ENCODE data around the gene HAVCR2. TPM values are rescaled to one million over a fixed set of nuclear protein-coding genes. Genes with fewer than 3 reads are reported as not detected.

Gene HAVCR2
- total and polyA plus RNA-seq, 7 donors, result 3.6 to 21.7 (median 6.4) TPM

- Histone ChIP-seq H3K4me1 (no peaks in the 10 kb centered on the region), H3K9me3 (no peaks in the 10 kb centered on the region), H3K27me3 (no peaks in the 10 kb centered on the region), H3K36me3 (no peaks in the 10 kb centered on the region), H3K4me3 (no peak overlapping the region), H3K27ac (no peak overlapping the region)
- WGBS, 2 donors, result 30 to 80% methylated on average over 1 of the region's 1 CpG
- TF ChIP-seq EP300 (IDR thresholded peaks at IDR 0.05) (no peak), CTCF (IDR thresholded peaks at IDR 0.05) (no peak), POLR2AphosphoS5 (IDR thresholded peaks at IDR 0.05) (no peak), POLR2A (IDR thresholded peaks at IDR 0.05) (no peak)
- DNase-seq, result no peak
- intact Hi-C loops (cut with DNase I), result no loop called here
Measured at GRCh38 chr5:157115502-157115901, 6.7 kb upstream of the HAVCR2 start.

GRCh38 chr5:157115012-157115411 lies 6.2 kb upstream of the HAVCR2 start:
- no peaks in the 10 kb centered on the region for H3K4me1 ChIP-seq
- H3K4me3 ChIP-seq, result no peak overlapping the region
- H3K27me3 ChIP-seq, result no peaks in the 10 kb centered on the region
- H3K9me3 ChIP-seq, result no peaks in the 10 kb centered on the region
- intact Hi-C loops (cut with DNase I), result no loop called here
- TF ChIP-seq EP300 (IDR thresholded peaks at IDR 0.05), result no peak
- TF ChIP-seq POLR2A (IDR thresholded peaks at IDR 0.05), result no peak
- no peak for TF ChIP-seq POLR2AphosphoS5 (IDR thresholded peaks at IDR 0.05)
- no peak for TF ChIP-seq CTCF (IDR thresholded peaks at IDR 0.05)
- H3K36me3 ChIP-seq, result no peaks in the 10 kb centered on the region
- H3K27ac ChIP-seq, result no peak overlapping the region
- no peak for DNase-seq

- Histone ChIP-seq H3K36me3 (no peaks in the 10 kb centered on the region), H3K27ac (no peak overlapping the region), H3K9me3 (no peaks in the 10 kb centered on the region), H3K27me3 (no peaks in the 10 kb centered on the region), H3K4me3 (no peak overlapping the region), H3K4me1 (no peaks in the 10 kb centered on the region)
- 62 to 68% methylated on average over 5 of the region's 5 CpGs for WGBS, 2 donors
- no peak for TF ChIP-seq POLR2A (IDR thresholded peaks at IDR 0.05)
- TF ChIP-seq EP300 (IDR thresholded peaks at IDR 0.05), result no peak
- TF ChIP-seq CTCF (IDR thresholded peaks at IDR 0.05), result no peak
- no peak for TF ChIP-seq POLR2AphosphoS5 (IDR thresholded peaks at IDR 0.05)
- DNase-seq, result no peak
- intact Hi-C loops (cut with DNase I), result no loop called here
Measured at GRCh38 chr5:157113002-157113401, 4.2 kb upstream of the HAVCR2 start.

- Histone ChIP-seq H3K4me1 (no peaks in the 10 kb centered on the region), H3K27me3 (no peaks in the 10 kb centered on the region), H3K9me3 (no peaks in the 10 kb centered on the region), H3K27ac (peak overlapping the region in 2 of 4 donors; percentile 28 to 51), H3K4me3 (no peak overlapping the region), H3K36me3 (no peaks in the 10 kb centered on the region)
- no peak for TF ChIP-seq POLR2AphosphoS5 (IDR thresholded peaks at IDR 0.05)
- WGBS, 2 donors, result 34 to 61% methylated on average over 1 of the region's 1 CpG
- intact Hi-C loops (cut with DNase I), result no loop called here
- no peak for DNase-seq
Measured at GRCh38 chr5:157109744-157110143, 900 bp upstream of the HAVCR2 start.

- WGBS, 2 donors, result 74 to 86% methylated on average over 3 of the region's 3 CpGs
Measured at GRCh38 chr5:157107508-157107907, 1.3 kb downstream of the HAVCR2 start.

More at GRCh38 chr5:157107508-157107907, 1.3 kb downstream of the HAVCR2 start:
- Histone ChIP-seq H3K27me3 (no peaks in the 10 kb centered on the region), H3K4me3 (peak overlapping the region in 2 of 4 donors; percentile 10 to 20), H3K27ac (peak overlapping the region in 2 of 4 donors; percentile 32 to 34), H3K36me3 (no peaks in the 10 kb centered on the region), H3K9me3 (no peaks in the 10 kb centered on the region), H3K4me1 (no peaks in the 10 kb centered on the region)
- no peak for TF ChIP-seq POLR2A (IDR thresholded peaks at IDR 0.05)
- TF ChIP-seq CTCF (IDR thresholded peaks at IDR 0.05), result no peak
- TF ChIP-seq EP300 (IDR thresholded peaks at IDR 0.05), result no peak
- no peak for TF ChIP-seq POLR2AphosphoS5 (IDR thresholded peaks at IDR 0.05)
- no peak for DNase-seq
- intact Hi-C loops (cut with DNase I), result no loop called here
